ENCODE results near the gene XCR1. TPM values are rescaled to one million over a fixed set of nuclear protein-coding genes. Genes with fewer than 3 reads are reported as not detected.

XCR1 gene
- total RNA-seq, 2 donors from 2014 or later = not detected

GRCh38 chr3:46029953-46030543, 2.8 kb upstream of the XCR1 start:
- Mint-ChIP-seq H3K27ac (no peak overlapping the region), H3K4me1 (no peaks in the 10 kb centered on the region), H3K36me3 (ENCODE audit: low read depth) (no peaks in the 10 kb centered on the region), H3K4me3 (no peak overlapping the region), H3K9me3 (peaks cover 10% of the 10 kb centered on the region), H3K27me3 (ENCODE audit: insufficient read depth) (no peaks in the 10 kb centered on the region)
- no peaks in the 10 kb centered on the region for H3K27me3 ChIP-seq (ENCODE audit: control insufficient read depth, insufficient read depth, low read length, poor library complexity, severe bottlenecking)
- H3K4me1 ChIP-seq (ENCODE audit: control insufficient read depth, insufficient read depth, low read length) = no peaks in the 10 kb centered on the region
- no peak for TF ChIP-seq CTCF (conservative IDR thresholded peaks at IDR 0.05)
- H3K27ac ChIP-seq (ENCODE audit: low read depth, low read length) = no peak overlapping the region
- H3K9me3 ChIP-seq (ENCODE audit: control insufficient read depth, low read length) = no peaks in the 10 kb centered on the region
- no peak for DNase-seq
- H3K9ac ChIP-seq (ENCODE audit: extremely low read depth, low read length, poor library complexity, severe bottlenecking) = no peak overlapping the region
- 100% methylated on average over 1 of the region's 1 CpG; no CpG with 5 or more reads in 1 of the 2 experiments for WGBS, 2 experiments (ENCODE audit: insufficient coverage in 1 of 2, insufficient read length in 1 of 2)
- no peaks in the 10 kb centered on the region for H3K36me3 ChIP-seq (ENCODE audit: control insufficient read depth, insufficient read depth, low read length)
- H3K4me3 ChIP-seq (ENCODE audit: low read length) = no peak overlapping the region

- H3K9ac ChIP-seq (ENCODE audit: extremely low read depth, low read length, poor library complexity, severe bottlenecking) = no peak overlapping the region
- no peak overlapping the region for H3K4me3 ChIP-seq (ENCODE audit: low read length)
- H3K9me3 ChIP-seq (ENCODE audit: control insufficient read depth, low read length) = no peaks in the 10 kb centered on the region
- Mint-ChIP-seq H3K36me3 (ENCODE audit: low read depth) (no peaks in the 10 kb centered on the region), H3K9me3 (peaks cover 10% of the 10 kb centered on the region), H3K27ac (no peak overlapping the region), H3K27me3 (ENCODE audit: insufficient read depth) (no peaks in the 10 kb centered on the region), H3K4me1 (no peaks in the 10 kb centered on the region), H3K4me3 (no peak overlapping the region)
- H3K36me3 ChIP-seq (ENCODE audit: control insufficient read depth, insufficient read depth, low read length) = no peaks in the 10 kb centered on the region
- 83 to 89% methylated on average over 5 to 6 of the region's 6 CpGs for WGBS, 2 experiments (ENCODE audit: insufficient coverage in 1 of 2, insufficient read length in 1 of 2)
- H3K27me3 ChIP-seq (ENCODE audit: control insufficient read depth, insufficient read depth, low read length, poor library complexity, severe bottlenecking) = no peaks in the 10 kb centered on the region
- DNase-seq = no peak
- no peaks in the 10 kb centered on the region for H3K4me1 ChIP-seq (ENCODE audit: control insufficient read depth, insufficient read depth, low read length)
- TF ChIP-seq CTCF (conservative IDR thresholded peaks at IDR 0.05) = no peak
- no peak overlapping the region for H3K27ac ChIP-seq (ENCODE audit: low read depth, low read length)
Measured at GRCh38 chr3:46027736-46028397, 584 bp upstream of the XCR1 start.

- no peaks in the 10 kb centered on the region for H3K27me3 ChIP-seq (ENCODE audit: control insufficient read depth, insufficient read depth, low read length, poor library complexity, severe bottlenecking)
- Mint-ChIP-seq H3K27ac (no peak overlapping the region), H3K4me3 (no peak overlapping the region), H3K27me3 (ENCODE audit: insufficient read depth) (no peaks in the 10 kb centered on the region), H3K4me1 (no peaks in the 10 kb centered on the region), H3K9me3 (peaks cover 10% of the 10 kb centered on the region), H3K36me3 (ENCODE audit: low read depth) (no peaks in the 10 kb centered on the region)
- no peak overlapping the region for H3K4me3 ChIP-seq (ENCODE audit: low read length)
- H3K27ac ChIP-seq (ENCODE audit: low read depth, low read length) = no peak overlapping the region
- H3K4me1 ChIP-seq (ENCODE audit: control insufficient read depth, insufficient read depth, low read length) = no peaks in the 10 kb centered on the region
- 85% methylated on average over 1 of the region's 1 CpG; no CpG with 5 or more reads in 1 of the 2 experiments for WGBS, 2 experiments (ENCODE audit: insufficient coverage in 1 of 2, insufficient read length in 1 of 2)
- no peak for TF ChIP-seq CTCF (conservative IDR thresholded peaks at IDR 0.05)
- H3K36me3 ChIP-seq (ENCODE audit: control insufficient read depth, insufficient read depth, low read length) = no peaks in the 10 kb centered on the region
- no peak for DNase-seq
- no peak overlapping the region for H3K9ac ChIP-seq (ENCODE audit: extremely low read depth, low read length, poor library complexity, severe bottlenecking)
- H3K9me3 ChIP-seq (ENCODE audit: control insufficient read depth, low read length) = no peaks in the 10 kb centered on the region
Measured at GRCh38 chr3:46025139-46025538, 2.1 kb downstream of the XCR1 start.
